ENCODE data around the gene YIPF6. TPM values are rescaled to one million over a fixed set of nuclear protein-coding genes. Genes with fewer than 3 reads are reported as not detected.

The YIPF6 gene
- total and polyA plus RNA-seq, 2 of the 13 experiments (the other 11 are each of a cell fraction or from before 2014, with no cell fraction given), result 37.8 to 43.6 TPM

DNA sequence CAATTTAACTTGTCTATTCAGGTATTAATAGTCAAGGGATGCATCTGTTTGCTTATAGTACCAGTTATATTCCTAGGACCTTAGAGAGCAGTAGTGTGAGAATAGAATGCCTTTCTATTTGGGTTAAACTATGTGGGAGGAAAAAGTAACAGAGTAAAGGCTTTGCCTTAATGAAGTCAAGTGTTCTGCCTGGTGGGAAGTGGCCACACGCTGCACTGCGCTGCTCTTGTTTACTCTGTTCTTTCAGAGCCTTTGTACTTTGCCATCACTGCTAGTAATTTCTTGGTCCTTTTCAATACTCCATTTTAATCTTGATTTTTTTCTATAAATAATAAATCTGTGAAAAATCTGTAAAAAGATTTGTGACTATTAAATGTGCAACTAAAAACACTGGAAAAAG is 38.0 kb downstream of the YIPF6 start:
- ATAC-seq (peak; percentile 58), DNase-seq (ENCODE audit: low spot score) (no peak), FAIRE-seq (no peak)
- no peaks in the 10 kb centered on the region for H3K27me3 ChIP-seq (ENCODE audit: control insufficient read depth in 1 of 2, insufficient read depth in 2 of 2, low read length in 2 of 2)
- ChIA-PET POLR2A (no interaction called here), CTCF (ENCODE audit: low intra/inter-chr PET ratio, low total read pairs) (no interaction called here)
- in situ Hi-C loops (cut with HindIII; ENCODE audit: extremely low pct_ligation_motif_present, low pct_unique_long_range_greater_than_20kb), result no loop called here
- peaks cover 1 to 10% of the 10 kb centered on the region in 2 experiments; a peak in 2 of 5 replicates for H3K36me3 ChIP-seq (replicated peaks in 1 of 2; ENCODE audit: control insufficient read depth in 1 of 2, insufficient read depth in 2 of 2, low read length in 2 of 2)
- intact Hi-C loops (cut with micrococcal nuclease; ENCODE audit: unreplicated experiment), result no loop called here
- no peak for TF ChIP-seq SMARCE1 (IDR thresholded peaks at IDR 0.05; ENCODE audit: borderline replicate concordance)
- no peak for TF ChIP-seq DNMT3B (CRISPR knock-in tag; conservative IDR thresholded peaks at IDR 0.05)
- TF ChIP-seq, protein P1, sequence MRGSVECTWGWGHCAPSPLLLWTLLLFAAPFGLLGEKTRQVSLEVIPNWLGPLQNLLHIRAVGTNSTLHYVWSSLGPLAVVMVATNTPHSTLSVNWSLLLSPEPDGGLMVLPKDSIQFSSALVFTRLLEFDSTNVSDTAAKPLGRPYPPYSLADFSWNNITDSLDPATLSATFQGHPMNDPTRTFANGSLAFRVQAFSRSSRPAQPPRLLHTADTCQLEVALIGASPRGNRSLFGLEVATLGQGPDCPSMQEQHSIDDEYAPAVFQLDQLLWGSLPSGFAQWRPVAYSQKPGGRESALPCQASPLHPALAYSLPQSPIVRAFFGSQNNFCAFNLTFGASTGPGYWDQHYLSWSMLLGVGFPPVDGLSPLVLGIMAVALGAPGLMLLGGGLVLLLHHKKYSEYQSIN (CRISPR knock-in tag; IDR thresholded peaks at IDR 0.05; ENCODE audit: borderline replicate concordance), result no peak
- TF ChIP-seq, protein P2, sequence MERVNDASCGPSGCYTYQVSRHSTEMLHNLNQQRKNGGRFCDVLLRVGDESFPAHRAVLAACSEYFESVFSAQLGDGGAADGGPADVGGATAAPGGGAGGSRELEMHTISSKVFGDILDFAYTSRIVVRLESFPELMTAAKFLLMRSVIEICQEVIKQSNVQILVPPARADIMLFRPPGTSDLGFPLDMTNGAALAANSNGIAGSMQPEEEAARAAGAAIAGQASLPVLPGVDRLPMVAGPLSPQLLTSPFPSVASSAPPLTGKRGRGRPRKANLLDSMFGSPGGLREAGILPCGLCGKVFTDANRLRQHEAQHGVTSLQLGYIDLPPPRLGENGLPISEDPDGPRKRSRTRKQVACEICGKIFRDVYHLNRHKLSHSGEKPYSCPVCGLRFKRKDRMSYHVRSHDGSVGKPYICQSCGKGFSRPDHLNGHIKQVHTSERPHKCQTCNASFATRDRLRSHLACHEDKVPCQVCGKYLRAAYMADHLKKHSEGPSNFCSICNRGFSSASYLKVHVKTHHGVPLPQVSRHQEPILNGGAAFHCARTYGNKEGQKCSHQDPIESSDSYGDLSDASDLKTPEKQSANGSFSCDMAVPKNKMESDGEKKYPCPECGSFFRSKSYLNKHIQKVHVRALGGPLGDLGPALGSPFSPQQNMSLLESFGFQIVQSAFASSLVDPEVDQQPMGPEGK (CRISPR knock-in tag; IDR thresholded peaks at IDR 0.05), result no peak
- TF ChIP-seq, protein P3, sequence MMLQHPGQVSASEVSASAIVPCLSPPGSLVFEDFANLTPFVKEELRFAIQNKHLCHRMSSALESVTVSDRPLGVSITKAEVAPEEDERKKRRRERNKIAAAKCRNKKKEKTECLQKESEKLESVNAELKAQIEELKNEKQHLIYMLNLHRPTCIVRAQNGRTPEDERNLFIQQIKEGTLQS (CRISPR knock-in tag; IDR thresholded peaks at IDR 0.05), result no peak
- TF ChIP-seq, protein P4, sequence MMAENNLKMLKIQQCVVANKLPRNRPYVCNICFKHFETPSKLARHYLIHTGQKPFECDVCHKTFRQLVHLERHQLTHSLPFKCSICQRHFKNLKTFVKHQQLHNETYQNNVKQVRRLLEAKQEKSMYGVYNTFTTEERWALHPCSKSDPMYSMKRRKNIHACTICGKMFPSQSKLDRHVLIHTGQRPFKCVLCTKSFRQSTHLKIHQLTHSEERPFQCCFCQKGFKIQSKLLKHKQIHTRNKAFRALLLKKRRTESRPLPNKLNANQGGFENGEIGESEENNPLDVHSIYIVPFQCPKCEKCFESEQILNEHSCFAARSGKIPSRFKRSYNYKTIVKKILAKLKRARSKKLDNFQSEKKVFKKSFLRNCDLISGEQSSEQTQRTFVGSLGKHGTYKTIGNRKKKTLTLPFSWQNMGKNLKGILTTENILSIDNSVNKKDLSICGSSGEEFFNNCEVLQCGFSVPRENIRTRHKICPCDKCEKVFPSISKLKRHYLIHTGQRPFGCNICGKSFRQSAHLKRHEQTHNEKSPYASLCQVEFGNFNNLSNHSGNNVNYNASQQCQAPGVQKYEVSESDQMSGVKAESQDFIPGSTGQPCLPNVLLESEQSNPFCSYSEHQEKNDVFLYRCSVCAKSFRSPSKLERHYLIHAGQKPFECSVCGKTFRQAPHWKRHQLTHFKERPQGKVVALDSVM (CRISPR knock-in tag; IDR thresholded peaks at IDR 0.05), result no peak
- TF ChIP-seq ZBTB8A (CRISPR knock-in tag; IDR thresholded peaks at IDR 0.05; ENCODE audit: borderline replicate concordance, low read depth), result no peak
- TF ChIP-seq, protein P5, sequence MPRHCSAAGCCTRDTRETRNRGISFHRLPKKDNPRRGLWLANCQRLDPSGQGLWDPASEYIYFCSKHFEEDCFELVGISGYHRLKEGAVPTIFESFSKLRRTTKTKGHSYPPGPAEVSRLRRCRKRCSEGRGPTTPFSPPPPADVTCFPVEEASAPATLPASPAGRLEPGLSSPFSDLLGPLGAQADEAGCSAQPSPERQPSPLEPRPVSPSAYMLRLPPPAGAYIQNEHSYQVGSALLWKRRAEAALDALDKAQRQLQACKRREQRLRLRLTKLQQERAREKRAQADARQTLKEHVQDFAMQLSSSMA (CRISPR knock-in tag; IDR thresholded peaks at IDR 0.05), result no peak
- TF ChIP-seq, protein P6, sequence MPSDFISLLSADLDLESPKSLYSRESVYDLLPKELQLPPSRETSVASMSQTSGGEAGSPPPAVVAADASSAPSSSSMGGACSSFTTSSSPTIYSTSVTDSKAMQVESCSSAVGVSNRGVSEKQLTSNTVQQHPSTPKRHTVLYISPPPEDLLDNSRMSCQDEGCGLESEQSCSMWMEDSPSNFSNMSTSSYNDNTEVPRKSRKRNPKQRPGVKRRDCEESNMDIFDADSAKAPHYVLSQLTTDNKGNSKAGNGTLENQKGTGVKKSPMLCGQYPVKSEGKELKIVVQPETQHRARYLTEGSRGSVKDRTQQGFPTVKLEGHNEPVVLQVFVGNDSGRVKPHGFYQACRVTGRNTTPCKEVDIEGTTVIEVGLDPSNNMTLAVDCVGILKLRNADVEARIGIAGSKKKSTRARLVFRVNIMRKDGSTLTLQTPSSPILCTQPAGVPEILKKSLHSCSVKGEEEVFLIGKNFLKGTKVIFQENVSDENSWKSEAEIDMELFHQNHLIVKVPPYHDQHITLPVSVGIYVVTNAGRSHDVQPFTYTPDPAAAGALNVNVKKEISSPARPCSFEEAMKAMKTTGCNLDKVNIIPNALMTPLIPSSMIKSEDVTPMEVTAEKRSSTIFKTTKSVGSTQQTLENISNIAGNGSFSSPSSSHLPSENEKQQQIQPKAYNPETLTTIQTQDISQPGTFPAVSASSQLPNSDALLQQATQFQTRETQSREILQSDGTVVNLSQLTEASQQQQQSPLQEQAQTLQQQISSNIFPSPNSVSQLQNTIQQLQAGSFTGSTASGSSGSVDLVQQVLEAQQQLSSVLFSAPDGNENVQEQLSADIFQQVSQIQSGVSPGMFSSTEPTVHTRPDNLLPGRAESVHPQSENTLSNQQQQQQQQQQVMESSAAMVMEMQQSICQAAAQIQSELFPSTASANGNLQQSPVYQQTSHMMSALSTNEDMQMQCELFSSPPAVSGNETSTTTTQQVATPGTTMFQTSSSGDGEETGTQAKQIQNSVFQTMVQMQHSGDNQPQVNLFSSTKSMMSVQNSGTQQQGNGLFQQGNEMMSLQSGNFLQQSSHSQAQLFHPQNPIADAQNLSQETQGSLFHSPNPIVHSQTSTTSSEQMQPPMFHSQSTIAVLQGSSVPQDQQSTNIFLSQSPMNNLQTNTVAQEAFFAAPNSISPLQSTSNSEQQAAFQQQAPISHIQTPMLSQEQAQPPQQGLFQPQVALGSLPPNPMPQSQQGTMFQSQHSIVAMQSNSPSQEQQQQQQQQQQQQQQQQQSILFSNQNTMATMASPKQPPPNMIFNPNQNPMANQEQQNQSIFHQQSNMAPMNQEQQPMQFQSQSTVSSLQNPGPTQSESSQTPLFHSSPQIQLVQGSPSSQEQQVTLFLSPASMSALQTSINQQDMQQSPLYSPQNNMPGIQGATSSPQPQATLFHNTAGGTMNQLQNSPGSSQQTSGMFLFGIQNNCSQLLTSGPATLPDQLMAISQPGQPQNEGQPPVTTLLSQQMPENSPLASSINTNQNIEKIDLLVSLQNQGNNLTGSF (CRISPR knock-in tag; IDR thresholded peaks at IDR 0.05), result no peak
- 38% methylated on average over 2 of the region's 2 CpGs for WGBS (ENCODE audit: low lambda C conversion rate)
- H3K79me2 ChIP-seq (ENCODE audit: insufficient read depth, low read length), result no peaks in the 10 kb centered on the region
- no peaks in the 10 kb centered on the region for H4K20me1 ChIP-seq (ENCODE audit: insufficient read depth, low read length)
- H3K9me3 ChIP-seq (ENCODE audit: low read length), result no peaks in the 10 kb centered on the region
- BruUV-seq (replicated peaks), result no TSS peak
- H3K4me3 ChIP-seq (replicated peaks in 1 of 3; ENCODE audit: insufficient read depth in 1 of 3, low read depth in 2 of 3, low read length in 3 of 3), result no peak overlapping the region
- H3K4me2 ChIP-seq (ENCODE audit: low read depth, low read length), result no peak overlapping the region; the same call in 1 of the 2 replicates
- H3K27ac ChIP-seq (ENCODE audit: extremely low read length, insufficient read depth, low read length), result peak overlapping the region; percentile 26
- no peak overlapping the region for H3K9ac ChIP-seq (ENCODE audit: insufficient read depth, low read depth, low read length)
- H2AFZ ChIP-seq (ENCODE audit: low read length), result no peak overlapping the region
- H3K4me1 ChIP-seq (ENCODE audit: insufficient read depth, low read length), result peaks cover 19% of the 10 kb centered on the region

Data from HepG2 (cell line).